Femur (tissue), 1 donor: ENCODE data around the gene GALM.
"Not testable (repeated sequence)": the region's sequence is repeated elsewhere in the genome, so short reads cannot be mapped to it uniquely, and the experiment has no call there.

Experiments used
- DNase-seq: peaks from one replicate; pipeline ENCODE4 v3.0.0-alpha.2; 2017

Gene GALM

GRCh38 chr2:38665854-38666555, at the start of gene GALM:
GALM (plus strand) TSS chr2:38666114; CDS start chr2:38666162, 48 bp downstream.
- DNase-seq: peak; percentile 94

- DNase-seq: no peak
These were observed 48.6 kb upstream of the GALM start for GRCh38 chr2:38617301-38617700.

- DNase-seq: no peak
These were observed 46.3 kb upstream of the GALM start for GRCh38 chr2:38619458-38620164.

GRCh38 chr2:38620282-38620977, 45.5 kb upstream of the GALM start:
- DNase-seq: no peak

GRCh38 chr2:38621018-38621417, 44.9 kb upstream of the GALM start:
- no peak for DNase-seq

- no peak for DNase-seq
These were observed 43.7 kb upstream of the GALM start for GRCh38 chr2:38622210-38622609.

- DNase-seq: no peak
These were observed 39.4 kb upstream of the GALM start for GRCh38 chr2:38626326-38627035.

GRCh38 chr2:38627391-38627790, 38.5 kb upstream of the GALM start:
- DNase-seq: no peak

GRCh38 chr2:38629684-38630083, 36.2 kb upstream of the GALM start:
- DNase-seq: no peak

- DNase-seq: no peak
These were observed 33.9 kb upstream of the GALM start for GRCh38 chr2:38631976-38632375.

- DNase-seq: no peak
These were observed 32.9 kb upstream of the GALM start for GRCh38 chr2:38632980-38633379.

- no peak for DNase-seq
These were observed 32.0 kb upstream of the GALM start for GRCh38 chr2:38633895-38634294.

- no peak for DNase-seq
These were observed 31.2 kb upstream of the GALM start for GRCh38 chr2:38634684-38635083.

GRCh38 chr2:38635139-38635538, 30.8 kb upstream of the GALM start:
- DNase-seq: no peak

- DNase-seq: no peak
These were observed 29.8 kb upstream of the GALM start for GRCh38 chr2:38636069-38636468.

GRCh38 chr2:38642373-38643017, 23.4 kb upstream of the GALM start:
- not testable (repeated sequence) for DNase-seq

GRCh38 chr2:38643021-38643671, 22.8 kb upstream of the GALM start:
- no peak for DNase-seq

GRCh38 chr2:38643683-38644511, 22.0 kb upstream of the GALM start:
- DNase-seq: not testable (repeated sequence)

- DNase-seq: no peak
These were observed 17.7 kb upstream of the GALM start for GRCh38 chr2:38648107-38648761.

GRCh38 chr2:38649176-38649728, 16.7 kb upstream of the GALM start:
- DNase-seq: no peak
